SH-SY5Y (cell line): ENCODE data around the gene MEN1.

Source experiments
- GATA2 ChIP-seq: IDR thresholded peaks from 2 replicates; pipeline ENCODE4 v1.6.1; 2011; ENCODE audit warnings: mild to moderate bottlenecking, low read depth, low read length
- GATA3 ChIP-seq: IDR thresholded peaks from 2 replicates; pipeline ENCODE4 v1.6.1; 2011; ENCODE audit warnings: low read depth, mild to moderate bottlenecking, low read length, moderate library complexity

GRCh38 chr11:64803158-64803845 is 7.0 kb downstream of the MEN1 start, which contains the start of gene MAP4K2:
- TF ChIP-seq GATA2 (no peak), GATA3 (no peak)
